HG03095 (cell line): ENCODE measurements around the gene DCUN1D4.
"Not testable (repeated sequence)": the region's sequence is repeated elsewhere in the genome, so short reads cannot be mapped to it uniquely, and the experiment has no call there.

Source experiments
- ATAC-seq: cut with Tn5 transposase; IDR thresholded peaks from one replicate; pipeline ENCODE4 v1.9.1; 2021; ENCODE audit warnings: moderate library complexity; ENCODE audit not compliant: unreplicated experiment

The DCUN1D4 gene

GRCh38 chr4:51893402-51893801 lies 50.4 kb downstream of the DCUN1D4 start:
- not testable (repeated sequence) for ATAC-seq

- ATAC-seq = no peak
These were observed 51.2 kb downstream of the DCUN1D4 start for GRCh38 chr4:51894059-51894645.

- peak; percentile 59 for ATAC-seq
These were observed 52.2 kb downstream of the DCUN1D4 start for GRCh38 chr4:51895158-51895557.

- ATAC-seq = peak; percentile 99
These were observed 53.0 kb downstream of the DCUN1D4 start for GRCh38 chr4:51895816-51896408.

GRCh38 chr4:51901363-51901762 lies 58.4 kb downstream of the DCUN1D4 start:
- no peak for ATAC-seq

- ATAC-seq = peak; percentile 95
These were observed 63.4 kb downstream of the DCUN1D4 start for GRCh38 chr4:51906167-51906958.

- ATAC-seq = no peak
These were observed 64.2 kb downstream of the DCUN1D4 start for GRCh38 chr4:51907006-51907669.

GRCh38 chr4:51909236-51909703 lies 66.3 kb downstream of the DCUN1D4 start:
- no peak for ATAC-seq

GRCh38 chr4:51918251-51918650 lies 75.3 kb downstream of the DCUN1D4 start:
- ATAC-seq = no peak

GRCh38 chr4:51923343-51923742 lies 80.4 kb downstream of the DCUN1D4 start:
- ATAC-seq = no peak

- no peak for ATAC-seq
These were observed 82.4 kb downstream of the DCUN1D4 start for GRCh38 chr4:51925307-51925706.

GRCh38 chr4:51930557-51930956 lies 87.6 kb downstream of the DCUN1D4 start:
- no peak for ATAC-seq

GRCh38 chr4:51931461-51931860 lies 88.5 kb downstream of the DCUN1D4 start:
- no peak for ATAC-seq

- ATAC-seq = no peak
These were observed 89.3 kb downstream of the DCUN1D4 start for GRCh38 chr4:51932261-51932660.

GRCh38 chr4:51932684-51933083 lies 89.7 kb downstream of the DCUN1D4 start:
- no peak for ATAC-seq

GRCh38 chr4:51940460-51940859 lies 97.5 kb downstream of the DCUN1D4 start:
- not testable (repeated sequence) for ATAC-seq

GRCh38 chr4:51942108-51942832 lies 99.3 kb downstream of the DCUN1D4 start:
- no peak for ATAC-seq

- ATAC-seq = no peak
These were observed 99.9 kb downstream of the DCUN1D4 start for GRCh38 chr4:51942833-51943215.

- no peak for ATAC-seq
These were observed 100.3 kb downstream of the DCUN1D4 start for GRCh38 chr4:51943221-51943620.

GRCh38 chr4:51958199-51958968 lies 115.4 kb downstream of the DCUN1D4 start:
- no peak for ATAC-seq
